Measurements from ENCODE around the gene FBN3.
"Not testable (repeated sequence)": the region's sequence is repeated elsewhere in the genome, so short reads cannot be mapped to it uniquely, and the experiment has no call there.

The FBN3 gene

DNA sequence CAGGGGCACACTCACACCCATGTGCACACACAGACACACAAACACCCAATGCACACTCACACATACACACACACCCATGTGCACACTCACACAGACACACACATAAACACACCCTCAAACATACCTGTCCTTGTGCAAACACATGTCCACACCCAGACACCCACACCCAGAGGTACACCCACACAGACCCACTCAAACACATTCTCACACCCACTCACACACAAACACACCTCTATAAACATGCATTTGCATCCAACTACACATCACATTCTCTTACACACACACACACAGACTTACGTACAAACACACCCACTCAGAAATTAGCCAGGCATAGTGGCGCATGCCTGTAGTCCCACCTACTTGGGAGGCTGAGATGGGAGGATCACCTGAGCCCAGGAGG, 31.4 kb downstream of the FBN3 start:
- DNase-seq (ENCODE audit: low spot score), result no peak

DNA sequence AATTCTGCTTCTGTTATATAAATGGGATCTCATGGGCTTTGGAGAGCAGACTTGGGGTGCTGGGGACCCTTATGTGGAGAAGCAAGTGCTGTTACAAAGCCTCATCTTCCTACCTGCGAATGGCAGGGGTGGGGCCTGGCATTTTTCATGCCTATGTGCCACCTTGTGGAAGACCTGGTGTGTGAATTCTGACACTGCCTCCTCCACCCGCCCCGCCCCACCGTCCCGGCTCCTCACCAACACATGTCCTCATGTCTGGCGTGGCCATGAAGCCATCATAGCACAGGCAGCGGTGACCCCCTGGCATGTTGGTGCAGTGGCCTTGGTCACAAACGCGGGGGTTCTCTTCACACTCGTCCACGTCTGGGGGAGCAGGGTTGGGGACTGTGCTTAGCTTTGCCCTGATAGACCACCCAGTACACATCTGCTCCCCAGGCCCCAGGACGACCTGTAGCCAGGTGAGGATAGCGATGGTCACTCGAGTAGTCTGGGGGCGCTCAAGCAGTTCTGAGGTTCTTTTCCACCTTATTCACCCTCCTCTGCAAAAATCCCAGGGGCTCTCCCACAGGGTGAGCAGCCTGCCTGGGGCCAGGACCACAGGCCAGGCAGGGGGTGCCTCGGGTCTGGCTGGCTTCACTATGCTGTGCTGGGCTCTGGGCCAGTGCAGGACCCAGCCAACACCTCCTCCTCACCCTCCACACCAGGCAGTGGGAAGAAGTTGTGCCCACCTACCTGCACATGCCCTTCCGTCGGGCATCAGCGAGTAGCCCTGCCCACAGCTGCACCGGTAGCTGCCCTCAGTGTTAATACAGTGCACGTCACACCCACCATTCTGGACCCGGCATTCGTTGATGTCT, 32.7 kb downstream of the FBN3 start:
- no peak for DNase-seq (ENCODE audit: low spot score)

DNA sequence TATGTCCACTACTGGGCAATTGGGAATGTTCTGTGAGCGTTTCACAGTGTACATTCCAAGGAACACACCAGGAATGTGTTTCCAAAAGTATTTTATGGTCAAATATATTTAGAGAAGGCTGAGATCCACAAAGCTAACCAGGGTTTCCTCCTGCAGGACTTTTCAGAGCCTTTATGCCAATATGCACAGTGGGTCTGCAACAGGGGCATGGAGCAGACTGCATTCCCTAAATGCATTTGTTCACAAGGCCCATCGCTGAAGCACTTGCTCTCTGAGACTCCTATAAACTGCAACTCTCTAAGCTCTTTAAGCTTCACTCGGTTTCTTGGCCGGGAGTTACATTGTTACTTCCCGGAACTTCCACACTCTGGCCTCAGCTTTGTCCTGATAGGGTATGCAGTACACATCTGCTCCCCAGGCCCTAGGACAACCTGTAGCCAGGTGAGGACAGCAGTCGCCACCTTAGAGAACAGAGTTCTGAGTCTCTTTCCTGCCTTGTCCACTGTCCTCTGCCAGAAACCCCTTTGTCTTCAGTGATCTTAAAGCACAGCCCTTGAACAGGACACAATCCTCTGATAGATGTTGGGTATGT, 33.5 kb downstream of the FBN3 start:
- DNase-seq (ENCODE audit: low spot score), result no peak

DNA sequence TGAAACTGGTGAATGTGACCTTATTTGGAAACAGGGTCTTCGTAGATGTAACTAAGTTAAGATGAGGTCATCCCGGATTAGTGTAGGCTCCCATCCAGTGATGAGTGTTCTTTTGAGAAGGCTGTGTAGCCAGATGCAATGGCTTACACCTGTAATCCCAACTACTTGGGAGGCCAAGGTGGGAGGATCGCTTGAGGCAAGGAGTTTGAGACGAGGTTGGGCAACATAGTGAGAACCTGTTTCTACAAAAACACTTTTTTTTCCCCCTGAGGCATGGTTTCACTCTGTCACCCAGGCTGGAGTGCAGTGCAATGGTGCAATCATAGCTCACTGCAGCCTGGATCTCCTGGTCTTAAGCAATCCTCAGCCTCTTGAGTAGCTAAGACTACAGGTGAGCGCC, 36.4 kb downstream of the FBN3 start:
- no peak for DNase-seq (ENCODE audit: low spot score)

DNA sequence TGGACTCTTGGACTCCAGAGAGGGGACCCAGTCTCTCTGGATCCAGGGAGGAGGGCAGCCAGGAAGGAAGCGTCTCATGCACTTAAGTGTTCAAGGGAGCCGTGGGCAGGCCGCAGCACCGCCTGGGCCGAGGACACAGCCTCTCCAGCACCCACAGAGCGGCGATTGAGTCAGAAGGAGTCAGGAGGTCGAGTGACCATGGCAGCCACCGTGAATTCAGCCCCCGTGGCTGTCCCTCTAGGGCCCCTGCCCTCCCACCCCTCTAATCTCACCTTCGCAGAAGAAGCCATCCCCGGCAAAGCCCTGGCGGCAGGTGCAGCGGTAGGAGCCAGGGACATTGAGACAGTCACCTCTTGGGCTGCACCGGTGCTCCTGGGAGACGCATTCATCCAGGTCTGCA, 38.0 kb downstream of the FBN3 start:
- no peak for DNase-seq (ENCODE audit: low spot score)

DNA sequence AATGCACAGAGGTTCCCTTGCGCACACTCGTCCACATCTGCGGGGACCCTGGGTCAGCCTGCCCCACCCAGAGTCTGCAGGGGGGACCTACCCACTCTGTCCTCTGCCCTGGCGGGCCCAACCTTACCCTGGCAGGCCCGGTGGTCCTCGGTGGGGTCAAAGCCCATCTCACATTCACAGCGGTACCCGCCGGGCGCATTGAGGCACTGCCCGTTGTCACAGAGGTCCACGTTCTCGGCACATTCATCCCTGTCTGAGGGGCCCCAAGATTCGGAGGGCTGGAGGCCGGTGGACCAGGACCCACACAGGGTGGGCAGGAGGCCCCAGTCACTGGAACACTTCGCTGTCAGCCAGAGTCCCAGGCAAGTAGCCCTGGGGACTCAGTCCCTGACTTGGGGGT, 38.5 kb downstream of the FBN3 start:
- DNase-seq (ENCODE audit: low spot score), result no peak

DNA sequence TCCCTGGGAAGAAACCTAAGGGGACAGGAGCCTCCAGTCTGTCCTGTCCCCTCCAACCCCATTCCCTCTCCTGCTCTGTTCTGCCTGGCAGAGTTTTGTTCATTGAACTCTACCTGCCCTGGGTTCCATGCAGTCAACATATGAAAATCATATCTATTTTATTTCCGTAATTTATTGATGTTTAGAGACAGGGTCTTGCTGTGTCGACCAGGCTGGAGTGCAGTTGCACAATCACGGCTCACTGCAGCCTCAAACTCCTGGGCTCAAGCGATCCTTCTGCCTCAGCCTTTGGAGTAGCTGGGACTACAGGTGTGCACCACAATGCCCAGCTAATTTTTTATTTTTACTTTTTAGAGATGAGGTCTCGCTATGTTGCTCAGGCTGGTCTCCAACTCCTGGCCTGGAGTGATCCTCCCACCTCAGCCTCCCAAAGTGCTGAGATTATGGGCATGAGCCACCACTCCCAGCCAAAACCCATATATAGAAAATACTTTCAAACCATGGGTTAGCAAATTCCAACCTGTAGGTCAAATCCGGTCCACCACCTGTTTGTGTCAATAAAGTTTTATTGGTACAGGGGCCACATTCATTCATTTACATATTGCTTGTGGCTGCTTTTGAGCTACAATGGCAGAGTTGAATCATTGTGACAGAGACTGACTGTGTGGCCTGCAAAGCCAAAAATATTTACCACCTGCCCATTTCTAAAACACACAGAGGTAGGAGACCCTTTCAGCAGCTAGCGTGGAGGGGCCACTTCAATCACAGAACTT, 39.3 kb downstream of the FBN3 start:
- no peak for DNase-seq (ENCODE audit: low spot score)

DNA sequence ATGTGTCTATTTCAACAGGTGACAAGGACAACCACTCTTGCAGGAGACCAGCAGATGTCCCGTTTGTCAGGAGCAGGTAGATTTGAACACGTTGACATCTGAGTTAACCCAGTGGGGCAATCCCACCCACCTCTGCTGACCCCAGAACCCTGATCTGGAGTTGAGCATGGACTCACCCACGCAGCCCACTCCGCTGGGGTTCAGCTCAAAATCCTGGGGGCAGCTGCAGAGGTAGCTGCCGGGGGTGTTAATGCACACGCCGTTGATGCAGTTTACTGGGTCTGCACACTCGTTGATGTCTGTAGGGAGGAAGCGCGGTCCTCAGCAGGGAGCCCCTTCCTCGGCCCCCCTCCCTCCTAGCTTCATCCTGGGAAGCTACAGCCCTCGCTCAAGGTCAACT, 39.9 kb downstream of the FBN3 start:
- no peak for DNase-seq (ENCODE audit: low spot score)

DNA sequence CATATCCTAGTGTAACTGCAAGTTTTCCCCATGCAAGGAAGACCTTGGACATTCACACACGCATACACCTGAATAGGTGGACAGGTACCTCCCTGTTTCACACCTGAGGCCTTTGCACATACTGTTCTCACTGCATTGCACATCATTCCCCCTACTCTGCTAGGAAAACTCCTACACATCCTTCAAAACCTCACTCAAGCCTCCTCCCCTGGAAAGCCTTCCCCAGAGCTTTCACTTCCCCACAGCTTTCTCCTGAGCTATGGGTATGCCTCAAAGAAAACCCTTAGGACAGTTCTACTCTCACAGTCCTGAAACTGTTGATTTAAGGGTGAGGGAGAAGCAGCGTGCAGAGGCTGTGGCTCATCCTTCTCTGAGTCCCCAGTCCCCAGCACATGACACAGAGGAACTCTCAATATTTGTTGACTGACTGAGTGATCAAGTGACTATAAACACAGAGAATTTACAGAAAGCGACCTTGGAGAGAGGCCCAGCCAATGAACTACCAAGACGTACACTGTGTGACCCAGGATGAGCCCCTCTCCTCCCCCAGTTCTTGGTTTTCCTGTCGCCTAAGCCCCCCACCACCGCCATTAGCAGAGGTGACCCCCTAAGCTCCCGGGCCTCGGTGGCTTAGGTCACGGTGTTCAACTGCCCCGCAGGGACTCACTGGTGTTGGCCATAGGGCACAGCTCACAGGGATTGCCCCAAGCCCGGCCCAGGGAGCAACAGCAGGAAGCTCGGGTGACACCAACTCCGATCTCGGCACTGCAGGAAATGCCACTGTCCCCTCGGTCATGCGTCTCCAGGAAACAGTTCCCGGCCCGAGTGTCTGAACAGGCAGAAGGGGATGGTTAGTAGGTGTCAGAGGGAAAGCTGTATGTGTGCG, 40.6 kb downstream of the FBN3 start:
- DNase-seq (ENCODE audit: low spot score), result no peak

DNA sequence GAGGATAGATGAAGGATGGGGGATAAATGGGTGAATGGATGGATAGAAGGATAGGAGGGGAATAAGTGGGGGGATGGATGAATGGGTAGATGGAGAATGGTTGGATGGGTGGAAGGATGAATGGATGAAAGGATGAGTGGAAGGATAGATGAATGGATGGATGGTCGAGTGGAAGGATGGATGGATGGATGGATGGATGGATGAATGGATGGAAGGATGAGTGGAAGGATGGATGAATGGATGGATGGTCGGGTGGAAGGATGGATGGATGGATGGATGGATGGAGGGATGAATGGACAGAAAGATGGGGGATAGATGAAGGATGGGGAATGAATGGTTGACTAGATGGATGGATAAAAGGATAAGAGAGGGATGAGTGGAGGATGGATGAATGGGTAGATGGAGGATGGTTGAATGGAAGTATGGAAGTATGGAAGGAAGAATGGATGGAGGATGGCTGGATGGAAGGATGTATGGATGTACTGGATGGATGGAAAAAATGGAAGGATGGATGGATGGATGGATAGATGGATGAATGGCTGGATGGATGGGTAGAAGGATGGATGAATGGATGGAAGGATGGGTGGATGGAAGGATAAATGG, 42.0 kb downstream of the FBN3 start:
- DNase-seq (ENCODE audit: low spot score), result no peak

DNA sequence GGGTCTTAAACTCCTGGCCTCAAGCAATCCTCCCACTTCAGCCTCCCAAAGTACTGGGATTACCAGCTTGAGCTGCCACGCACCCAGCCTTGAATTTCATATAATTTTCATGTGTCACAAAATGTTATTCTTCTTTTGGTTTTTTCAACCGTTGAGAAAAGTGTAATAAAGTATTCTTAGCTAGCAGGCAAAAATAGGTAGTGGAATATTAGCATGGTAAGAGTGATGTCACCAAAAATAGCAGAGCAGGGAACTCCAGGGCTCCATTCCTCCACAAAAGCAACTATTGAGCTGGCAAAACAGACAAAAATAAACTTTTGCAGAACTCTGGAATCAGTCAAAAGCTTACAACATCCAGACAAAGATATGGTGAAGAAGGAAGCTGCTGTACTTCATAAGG, 43.9 kb downstream of the FBN3 start:
- no peak for DNase-seq (ENCODE audit: low spot score)

DNA sequence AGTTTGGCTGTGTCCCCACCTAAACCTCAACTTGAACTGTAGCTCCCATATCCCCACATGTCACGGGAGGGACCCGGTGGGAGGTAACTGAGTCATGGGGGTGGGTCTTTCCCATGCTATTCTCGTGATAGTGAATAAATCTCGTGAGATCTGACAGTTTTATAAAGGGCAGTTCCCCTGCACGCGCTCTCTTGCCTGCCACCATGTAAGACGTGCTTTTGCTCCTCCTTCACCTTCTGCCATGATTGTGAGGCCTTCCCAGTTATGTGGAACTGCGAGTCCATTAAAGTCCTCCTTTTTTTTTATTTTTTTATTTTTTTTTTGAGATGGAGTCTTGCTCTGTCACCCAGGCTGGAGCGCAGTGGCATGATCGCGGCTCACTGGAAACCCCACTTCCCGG, 47.5 kb downstream of the FBN3 start:
- DNase-seq (ENCODE audit: low spot score), result not testable (repeated sequence)

DNA sequence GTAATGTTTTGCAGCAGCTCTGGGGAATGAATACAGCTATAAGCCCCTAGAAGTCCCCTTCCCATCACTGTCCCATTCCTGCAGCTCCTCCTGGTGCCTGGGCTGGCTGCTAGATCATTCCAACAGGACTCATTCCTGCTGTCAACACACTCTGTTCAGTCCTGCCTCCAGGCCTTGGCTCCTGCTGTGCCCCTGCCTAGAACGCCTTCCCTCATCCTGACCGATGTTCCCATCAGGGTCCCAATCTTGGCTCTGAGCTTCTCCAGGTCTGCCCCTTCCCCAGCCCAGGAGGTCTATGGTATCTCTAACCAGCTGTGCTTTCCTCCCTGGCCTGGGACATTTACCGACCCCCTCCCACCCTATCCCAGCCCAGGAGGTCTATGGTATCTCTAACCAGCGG, 48.1 kb downstream of the FBN3 start:
- DNase-seq (ENCODE audit: low spot score), result no peak

DNA sequence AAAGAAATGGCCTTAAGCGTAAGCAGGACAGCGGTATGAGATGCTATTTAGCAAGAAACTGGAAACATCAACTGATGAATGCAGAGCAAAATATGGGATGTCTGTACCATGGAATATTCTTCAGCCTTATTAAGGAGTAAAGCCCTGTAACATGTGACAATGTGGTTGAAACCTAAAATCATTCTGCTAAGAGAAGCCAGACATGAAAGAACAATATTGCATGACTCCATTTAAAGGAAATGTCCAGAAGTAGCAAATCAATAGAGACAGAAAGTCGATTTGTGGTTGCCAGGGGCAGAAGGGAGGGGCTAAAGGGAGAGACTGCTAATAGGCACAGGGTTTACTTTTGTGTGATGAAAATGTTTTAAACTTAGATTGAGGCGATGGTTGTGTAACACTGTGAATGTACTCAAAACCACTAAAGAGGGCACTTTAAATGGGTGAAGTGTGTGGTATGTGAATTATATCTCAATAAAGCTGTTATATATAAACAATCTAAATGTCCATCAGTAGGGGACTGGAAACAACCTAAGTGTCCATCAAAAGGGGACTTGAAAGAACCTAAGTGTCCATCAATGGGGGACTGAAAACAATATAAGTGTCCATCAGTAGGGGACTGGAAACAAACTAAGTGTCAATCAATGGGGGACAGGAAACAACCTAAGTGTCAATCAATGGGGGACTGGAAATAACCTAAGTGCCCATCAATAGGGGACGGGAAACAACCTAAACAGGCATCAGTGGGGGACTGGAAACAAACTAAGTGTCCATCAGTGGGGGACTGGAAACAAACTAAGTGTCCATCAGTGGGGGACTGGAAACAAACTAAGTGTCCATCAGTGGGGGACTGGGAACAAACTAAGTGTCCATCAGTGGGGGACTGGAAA, 51.5 kb downstream of the FBN3 start:
- no peak for DNase-seq (ENCODE audit: low spot score)

DNA sequence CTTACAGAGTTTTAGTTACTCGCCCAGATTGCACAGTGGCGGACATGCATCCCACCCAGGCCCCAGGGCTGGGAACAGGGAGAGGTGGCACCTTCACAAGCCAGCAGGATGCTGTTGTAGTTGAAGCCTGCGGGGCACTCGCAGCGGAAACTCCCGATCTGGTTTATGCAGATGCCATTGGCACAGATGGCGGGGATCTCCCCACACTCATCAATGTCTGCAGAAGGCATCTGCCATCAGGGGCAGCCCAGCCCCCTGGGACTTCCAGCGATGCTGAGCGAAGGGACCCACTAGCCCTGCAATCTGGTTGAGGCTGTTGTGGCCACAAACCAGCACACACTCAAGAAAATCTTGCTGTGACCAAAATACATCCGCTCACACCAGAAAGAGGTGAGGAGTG, 52.2 kb downstream of the FBN3 start:
- DNase-seq (ENCODE audit: low spot score), result no peak

DNA sequence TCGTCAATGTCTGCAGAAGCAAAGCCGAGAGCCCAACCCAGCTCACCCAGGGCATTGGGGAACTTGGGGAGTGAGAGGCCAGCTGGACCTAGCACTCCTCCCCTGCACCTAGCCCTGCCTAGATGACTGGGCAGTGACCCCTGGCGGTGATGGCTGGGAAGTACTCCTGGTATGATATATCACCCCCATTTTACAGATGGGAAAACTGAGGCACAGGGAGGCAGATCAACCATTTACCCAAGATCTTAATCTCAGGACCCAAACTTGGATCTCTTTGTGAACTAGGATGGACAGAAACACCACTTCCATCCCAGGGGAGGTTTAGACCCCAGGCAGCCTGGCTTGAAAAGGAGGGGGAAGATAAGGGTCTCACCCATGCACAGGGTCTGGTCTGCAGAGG, 53.3 kb downstream of the FBN3 start:
- no peak for DNase-seq (ENCODE audit: low spot score)

DNA sequence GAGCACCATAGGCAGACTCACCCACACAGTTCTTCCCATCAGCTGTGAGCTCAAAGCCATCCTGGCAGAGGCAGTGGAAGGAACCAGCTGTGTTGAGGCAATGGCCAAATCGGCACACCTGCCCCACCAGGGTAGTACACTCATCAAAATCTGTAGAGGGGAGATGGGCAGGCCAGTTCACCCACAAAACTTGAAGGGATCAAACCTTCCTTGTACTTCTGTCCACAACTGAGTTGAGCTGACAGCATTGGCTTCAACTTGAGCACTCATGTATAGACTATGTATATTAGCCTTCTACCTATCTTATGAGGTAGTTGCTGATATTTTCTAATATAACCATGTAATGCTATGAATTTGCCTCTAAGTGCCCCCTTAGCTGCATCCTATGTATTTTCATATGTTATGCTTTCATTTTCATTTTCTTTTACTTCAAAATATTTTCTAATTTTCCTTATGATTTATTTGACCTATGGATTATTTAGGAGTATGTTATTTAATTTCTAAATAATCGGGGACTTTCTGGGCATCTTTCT, 54.0 kb downstream of the FBN3 start:
- DNase-seq (ENCODE audit: low spot score), result no peak

DNA sequence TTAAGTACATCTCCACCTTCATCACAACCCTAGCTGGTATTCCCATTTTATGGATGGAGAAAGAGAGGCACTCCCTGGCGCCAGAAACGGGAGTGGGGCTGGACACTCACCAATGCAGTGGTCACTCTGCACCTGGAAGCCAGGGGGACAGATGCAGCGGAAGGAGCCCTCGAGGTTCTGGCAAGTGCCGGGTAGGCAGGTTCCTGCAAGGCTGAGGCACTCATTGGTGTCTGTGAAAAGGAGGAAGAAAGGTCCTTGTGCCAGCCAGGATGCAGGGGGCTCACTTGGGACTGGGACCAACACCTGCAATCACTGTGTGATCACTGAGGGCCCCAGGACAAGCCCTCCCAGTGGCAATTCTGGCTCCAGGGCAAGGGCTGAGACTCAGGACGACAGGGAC, 55.1 kb downstream of the FBN3 start:
- no peak for DNase-seq (ENCODE audit: low spot score)

DNA sequence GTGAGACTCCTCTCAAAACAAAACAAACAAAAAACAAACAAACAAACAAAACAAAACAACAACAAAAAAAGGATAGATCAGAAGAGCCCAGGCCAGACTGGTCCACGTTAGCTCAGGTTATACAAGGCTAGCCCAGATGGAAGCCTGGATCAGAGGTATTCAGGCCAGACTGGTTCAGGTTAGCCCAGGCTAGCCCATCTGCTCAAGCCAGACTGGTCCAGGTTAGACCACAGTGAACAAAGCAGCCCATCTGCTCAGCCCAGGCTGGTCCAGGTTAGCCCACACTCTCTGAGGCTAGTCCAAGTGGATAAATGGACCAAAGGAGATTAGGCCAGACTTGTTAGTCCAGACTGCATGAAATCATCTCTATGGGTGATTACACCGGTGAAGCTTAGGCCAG, 55.7 kb downstream of the FBN3 start:
- no peak for DNase-seq (ENCODE audit: low spot score)

DNA sequence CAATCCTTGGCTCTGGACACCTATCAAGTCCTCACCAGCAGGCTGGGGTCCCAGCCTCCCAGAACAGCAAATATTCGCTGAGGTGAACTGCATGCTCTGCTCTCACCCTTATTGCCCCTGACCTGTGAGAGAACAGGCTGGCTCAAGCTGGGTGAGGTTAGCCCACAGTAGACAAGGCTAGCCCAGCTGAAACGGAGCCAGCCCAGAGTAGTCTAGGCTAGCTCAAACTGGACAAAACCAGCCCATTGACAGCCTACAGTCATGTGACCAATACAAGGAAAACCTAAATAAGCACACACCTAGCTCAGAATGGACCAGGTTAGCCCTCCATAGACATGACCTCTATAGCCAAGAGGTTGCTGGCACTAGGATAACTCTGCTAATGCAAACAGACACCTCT, 58.4 kb downstream of the FBN3 start:
- no peak for DNase-seq (ENCODE audit: low spot score)

Measured in germinal center (tissue), 1 donor.